HG03066 (cell line): ENCODE data around the gene TMTC2.

Experiments
- ATAC-seq: cut with Tn5 transposase; IDR thresholded peaks from one replicate; pipeline ENCODE4 v1.9.1; 2021; ENCODE audit warnings: low read depth; ENCODE audit not compliant: unreplicated experiment

Gene TMTC2

DNA sequence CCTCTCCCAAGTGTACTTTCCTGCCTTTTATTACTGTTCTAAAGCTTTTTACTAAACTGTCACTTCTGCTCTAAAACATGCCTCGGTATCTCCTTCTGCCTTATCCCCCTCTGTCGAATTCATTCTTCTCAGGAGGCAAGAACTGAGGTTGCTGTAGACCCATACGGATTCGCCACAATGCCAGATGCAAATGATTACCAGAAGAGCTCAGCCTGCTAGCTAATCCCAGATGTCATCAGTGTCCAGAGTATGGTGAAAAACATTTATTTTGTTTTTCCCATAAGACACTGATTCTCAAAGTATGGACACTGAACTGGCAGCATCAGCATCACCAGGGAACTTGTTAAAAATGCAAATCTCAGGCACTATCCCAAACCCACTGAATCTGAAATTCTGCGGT, 359.3 kb downstream of the TMTC2 start:
- no peak for ATAC-seq

DNA sequence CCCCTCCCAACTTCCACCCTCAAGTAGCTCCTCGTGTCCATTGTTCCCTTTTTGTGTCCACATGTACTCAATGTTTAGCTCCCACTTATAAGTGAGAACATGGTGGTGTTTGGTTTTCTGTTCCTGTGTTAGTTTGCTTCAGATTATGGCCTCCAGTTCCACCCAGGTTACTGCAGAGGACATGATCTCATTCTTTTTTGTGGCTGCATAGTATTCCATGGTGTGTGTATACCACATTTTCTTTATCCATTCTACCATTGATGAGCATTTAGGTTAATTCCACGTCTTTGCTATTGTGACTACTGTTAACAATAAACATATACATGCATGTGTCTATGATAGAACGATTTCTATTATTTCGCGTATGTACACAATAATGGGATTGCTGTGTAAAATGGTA, 362.6 kb downstream of the TMTC2 start:
- no peak for ATAC-seq

DNA sequence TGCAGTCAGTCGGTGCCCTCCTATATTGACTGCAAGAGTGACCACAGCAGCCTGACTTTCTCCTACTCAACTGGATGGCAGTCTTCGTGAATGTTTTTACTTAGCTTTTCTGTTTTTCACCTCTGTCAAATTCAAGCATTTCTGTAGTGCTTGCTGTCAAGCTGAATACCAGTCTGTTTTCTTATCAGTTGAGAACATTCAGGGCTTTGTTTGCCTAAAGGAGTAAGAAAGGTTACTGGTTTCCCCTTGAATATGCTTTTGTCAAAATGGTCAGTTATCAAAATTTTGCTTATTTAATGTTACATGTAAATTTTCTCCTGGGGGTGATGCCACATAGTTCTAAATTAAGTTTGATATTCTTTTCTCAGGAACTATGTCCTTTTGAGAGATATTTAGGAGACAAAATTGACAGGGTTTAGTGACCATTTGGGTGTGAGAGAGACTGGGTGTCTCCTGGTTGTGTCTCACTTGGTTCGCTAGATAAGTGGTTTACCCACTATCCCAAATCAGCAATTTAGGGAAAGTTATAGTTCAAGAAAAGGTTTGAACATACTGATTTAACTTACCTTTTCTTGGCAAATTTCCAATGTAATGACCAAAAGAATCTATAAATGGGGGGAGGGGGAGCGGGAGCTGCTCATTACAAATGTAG, 366.3 kb downstream of the TMTC2 start:
- ATAC-seq: no peak

DNA sequence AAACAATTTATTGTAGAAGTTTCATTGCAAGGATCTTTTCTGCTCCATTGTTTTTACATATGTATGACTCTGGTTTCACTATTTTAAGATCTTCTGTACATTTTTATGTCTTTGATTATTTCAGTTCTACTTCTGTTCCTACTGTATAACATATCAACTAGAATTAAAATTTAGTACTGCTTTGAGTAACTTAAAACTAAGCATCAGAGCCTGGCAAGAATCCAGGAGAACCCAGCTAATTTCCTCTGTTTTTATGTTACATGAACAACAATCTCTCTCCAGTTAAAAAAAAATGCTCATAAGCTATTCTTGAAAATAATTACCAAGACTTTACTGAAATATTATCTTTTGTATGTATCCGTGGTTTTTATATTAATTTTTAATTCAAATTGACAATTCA, 370.7 kb downstream of the TMTC2 start:
- ATAC-seq: no peak

DNA sequence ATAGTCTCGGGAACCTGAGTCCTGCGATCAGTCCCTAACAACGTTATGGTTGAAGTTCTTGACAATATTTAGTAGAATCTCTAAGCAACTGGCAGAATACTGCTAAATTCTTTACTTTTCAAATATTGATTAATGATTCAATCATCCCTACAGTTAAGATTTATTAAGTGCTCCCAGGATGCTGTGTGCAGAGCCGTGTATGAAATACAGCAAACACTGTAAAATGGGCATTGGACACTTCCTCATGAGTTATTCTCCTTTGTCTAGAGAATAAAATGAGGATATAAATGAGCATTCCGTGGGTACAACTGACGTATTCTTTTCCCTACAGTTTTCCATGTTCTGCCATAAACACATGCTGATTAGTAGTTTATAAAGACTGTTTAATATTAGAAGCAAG, 372.4 kb downstream of the TMTC2 start:
- ATAC-seq: no peak

DNA sequence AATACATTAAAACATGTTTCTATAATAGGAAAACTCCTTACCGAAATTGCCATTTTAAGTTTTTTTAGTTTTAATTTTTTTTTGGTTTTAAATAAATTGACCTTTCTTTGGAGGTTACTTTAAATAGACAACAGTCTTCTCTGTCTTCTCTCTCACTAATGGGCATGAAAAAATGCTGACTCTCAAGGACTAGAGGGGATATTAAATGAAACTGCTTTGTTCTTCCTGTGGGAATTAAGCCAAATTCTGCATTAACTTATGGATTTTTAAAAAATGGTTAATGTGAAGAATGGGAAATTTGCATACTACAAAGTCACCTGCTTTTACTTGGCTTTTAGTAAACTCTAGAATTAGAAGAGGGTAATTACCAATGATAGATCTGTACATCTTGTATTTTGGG, 378.9 kb downstream of the TMTC2 start:
- ATAC-seq: no peak

DNA sequence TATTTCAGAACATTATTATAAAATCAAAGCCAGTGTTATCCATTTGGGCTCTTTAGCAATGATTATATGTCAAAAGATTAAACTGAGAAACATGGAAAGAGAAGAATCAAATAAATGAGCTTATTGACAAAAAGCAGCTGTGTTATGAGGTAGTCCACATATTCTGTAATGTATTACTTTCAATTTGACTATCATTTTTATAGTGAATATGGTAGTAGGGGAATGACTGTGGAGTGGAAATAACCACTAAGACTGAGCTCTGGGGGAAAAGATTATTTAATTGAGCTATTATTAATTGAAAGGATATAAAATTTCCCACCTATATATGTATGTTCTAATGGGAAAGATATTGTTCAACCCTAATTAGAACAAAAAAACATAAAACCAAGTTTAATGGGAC, 381.3 kb downstream of the TMTC2 start:
- ATAC-seq: no peak

DNA sequence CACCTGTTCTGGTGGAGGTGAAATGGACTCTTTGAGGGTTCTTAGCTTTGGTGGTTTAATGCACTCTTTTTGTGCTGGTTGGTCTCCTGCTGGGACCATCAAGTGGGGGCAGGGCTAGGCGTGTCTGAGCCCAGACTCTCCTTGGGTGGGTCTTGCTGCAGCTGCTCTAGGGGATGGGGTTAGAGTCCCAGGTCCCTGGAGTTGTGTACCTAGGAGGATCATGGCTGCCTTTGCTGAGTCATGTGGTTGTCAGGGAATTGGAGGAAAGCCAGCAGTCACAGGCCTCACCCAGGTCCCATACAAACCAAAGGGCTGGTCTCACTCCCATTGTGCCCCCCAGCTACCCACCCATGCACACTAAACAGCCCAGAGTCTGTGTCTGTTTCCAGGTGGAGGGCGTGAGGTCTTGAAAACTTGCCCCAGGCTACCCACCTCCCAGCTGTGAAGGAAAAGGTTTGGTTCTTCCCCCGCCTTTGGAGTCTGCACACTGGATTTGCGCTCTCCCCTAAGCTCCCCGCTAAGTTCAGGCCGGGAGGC, 387.7 kb downstream of the TMTC2 start:
- no peak for ATAC-seq

DNA sequence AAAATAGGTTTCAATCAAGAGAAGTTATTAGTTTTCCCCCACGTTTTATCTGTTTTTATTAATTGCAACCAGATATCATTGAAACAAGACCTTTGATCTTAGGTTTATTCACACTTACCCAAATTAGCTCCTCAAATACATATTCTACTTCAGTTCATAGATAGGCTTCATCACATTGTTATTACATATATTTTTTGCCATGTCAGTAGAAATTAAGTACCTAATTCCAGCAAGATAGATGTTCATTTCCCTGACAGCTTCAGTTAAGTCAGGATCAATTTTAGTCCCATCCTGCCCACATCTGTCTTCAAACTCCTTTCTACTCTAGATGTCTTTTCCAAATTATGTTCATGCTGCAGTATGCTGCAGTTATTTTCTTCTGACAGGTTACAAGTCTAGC, 388.8 kb downstream of the TMTC2 start:
- ATAC-seq: no peak

DNA sequence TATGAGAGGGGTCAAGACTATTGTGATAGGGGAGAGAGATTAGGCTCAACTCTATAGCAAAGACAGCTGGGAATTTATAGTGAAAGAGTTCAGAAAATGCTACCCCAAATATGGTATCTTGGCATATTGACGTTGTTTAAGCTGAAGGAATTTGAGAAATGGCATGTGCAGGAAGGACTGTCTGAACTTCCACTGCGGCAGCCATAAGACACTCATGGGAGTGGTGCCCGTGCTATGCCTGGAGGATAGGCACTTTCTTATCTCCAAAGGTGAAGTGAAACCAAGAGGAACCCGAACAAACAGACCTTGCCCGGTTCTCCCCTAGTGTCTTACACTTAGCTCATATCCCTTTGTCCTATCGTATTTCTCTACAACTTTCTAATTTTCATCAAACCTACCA, 390.3 kb downstream of the TMTC2 start:
- no peak for ATAC-seq

DNA sequence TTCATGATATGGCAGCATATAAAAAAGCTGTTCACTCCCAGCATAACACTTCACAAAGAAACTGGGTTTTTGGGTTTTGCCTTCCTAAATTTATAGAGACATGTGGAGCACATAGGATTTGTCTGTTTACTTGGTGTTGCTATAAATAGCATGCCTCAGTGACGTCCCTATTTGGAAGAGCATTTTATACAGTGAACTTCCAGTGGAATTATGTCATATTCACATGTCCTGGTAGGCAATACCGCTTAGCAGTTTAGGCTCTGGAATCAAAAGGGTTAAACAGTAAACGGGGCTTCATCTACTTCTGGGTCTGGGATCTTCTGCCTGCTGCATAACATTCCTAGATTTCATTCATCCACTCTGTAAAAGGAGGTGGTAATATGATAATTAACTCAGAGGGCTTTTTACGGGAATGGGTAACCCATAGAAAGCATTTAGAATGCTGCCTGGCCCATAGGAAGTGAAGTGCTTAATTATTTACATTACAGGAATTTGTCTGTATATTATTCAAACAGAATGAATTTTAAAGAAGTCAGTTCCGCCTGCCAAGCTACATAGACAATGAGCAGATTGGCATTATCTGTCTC, 396.1 kb downstream of the TMTC2 start:
- no peak for ATAC-seq

DNA sequence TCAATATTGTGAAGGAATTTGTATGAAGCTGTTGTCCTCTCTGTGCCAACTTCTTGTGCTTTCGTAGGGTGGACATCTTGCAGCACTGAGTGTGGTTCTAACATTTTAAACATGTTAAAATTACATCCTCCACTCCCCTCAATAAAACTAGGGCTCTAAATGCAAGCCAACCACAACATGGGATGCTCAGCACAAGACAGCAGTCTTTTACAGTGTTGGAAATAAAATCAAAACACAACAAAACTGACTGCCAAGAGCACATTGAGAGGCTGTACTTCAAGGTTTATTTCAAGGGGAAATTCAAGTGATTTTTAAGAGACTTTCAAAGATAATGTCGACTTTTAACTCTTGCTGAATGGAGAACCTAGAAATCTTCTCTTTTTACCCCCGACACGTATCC, 396.9 kb downstream of the TMTC2 start:
- ATAC-seq: no peak

DNA sequence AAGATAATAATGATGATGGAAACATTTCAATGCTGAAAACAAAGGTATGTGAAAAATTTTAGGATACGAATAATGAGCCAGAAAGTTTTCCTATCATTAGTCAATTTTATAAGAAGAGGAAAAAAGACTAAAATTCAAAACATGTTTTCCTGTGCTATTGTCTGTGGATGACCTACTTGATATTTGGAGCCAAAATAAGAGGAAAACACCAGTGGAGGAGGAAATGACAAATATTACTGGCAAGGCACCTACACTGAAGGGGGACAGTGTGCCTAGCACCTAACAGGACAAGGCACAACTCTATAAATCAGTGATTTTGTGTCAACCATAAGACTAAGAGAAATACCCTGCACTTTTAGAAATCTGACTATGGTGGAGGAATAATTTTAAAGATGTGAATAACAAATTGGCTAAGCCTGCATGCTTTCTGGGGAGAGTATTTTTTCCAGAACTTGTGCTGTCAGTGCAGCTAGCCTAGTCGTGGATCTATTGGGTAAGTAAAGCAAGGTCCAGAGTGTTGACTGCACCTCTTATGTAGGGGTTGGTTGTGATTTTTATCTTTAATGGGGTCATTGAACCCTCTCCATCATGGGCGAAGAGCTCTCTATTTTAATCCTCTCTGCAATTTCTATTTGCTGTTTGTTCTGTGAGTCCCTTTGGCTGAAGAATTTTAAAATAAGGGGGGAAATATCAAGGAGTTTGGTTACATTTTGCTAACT, 398.0 kb downstream of the TMTC2 start:
- no peak for ATAC-seq

DNA sequence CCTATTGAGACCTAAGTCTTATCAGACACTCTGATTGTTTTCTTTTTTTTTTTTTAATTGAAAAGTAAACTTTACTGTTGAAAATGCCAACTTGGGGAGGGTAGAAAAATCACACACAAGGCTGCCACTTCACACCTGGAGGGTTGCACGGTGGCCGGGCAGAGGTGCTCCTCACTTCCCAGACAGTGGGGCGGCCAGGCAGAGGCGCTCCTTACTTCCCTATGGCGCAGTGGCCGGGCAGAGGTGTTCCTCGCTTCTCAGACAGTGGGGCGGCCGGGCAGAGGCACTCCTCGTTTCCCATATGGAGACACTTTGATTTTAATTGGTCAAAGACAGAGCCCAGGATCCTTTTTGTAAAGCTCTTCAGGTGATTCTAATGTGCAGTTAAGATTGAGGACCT, 399.3 kb downstream of the TMTC2 start:
- ATAC-seq: no peak

DNA sequence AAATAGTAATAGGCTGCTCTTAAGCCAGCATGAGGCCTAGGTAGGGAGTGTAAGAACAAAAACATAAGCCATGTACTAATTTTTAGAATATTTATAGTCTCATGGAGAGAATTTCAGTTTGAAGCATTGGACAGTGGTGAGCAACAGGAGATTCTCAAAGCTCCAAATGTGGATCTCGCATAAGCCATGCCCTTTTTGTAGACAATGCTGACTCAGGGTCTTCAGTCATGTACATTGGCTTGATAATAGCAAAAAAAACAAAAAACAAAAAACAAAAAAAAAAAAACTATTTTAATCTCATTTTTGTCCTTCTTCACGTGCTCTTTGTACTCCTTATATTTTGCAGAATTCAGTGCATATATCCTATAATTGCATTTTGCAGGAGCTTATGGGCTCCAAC, 402.9 kb downstream of the TMTC2 start:
- no peak for ATAC-seq

DNA sequence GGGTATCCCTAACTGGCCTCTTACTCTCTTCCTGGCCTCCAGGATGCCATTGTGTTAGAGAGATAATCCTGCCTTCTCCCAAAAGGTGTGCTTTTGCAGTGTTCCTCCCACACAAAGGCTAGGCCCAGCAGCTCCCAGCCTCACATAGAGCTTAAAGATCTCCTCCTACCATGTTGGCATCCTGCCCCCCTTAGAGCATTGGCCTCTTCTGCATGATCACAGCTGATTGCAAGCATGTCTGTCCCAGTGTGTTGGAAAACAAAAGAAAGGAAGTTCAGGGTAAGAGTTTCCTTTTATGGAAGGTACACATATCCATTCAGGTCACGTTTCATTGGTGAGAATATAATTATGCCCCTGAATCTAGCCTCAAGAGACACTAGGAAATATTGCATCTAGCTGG, 405.4 kb downstream of the TMTC2 start:
- no peak for ATAC-seq

DNA sequence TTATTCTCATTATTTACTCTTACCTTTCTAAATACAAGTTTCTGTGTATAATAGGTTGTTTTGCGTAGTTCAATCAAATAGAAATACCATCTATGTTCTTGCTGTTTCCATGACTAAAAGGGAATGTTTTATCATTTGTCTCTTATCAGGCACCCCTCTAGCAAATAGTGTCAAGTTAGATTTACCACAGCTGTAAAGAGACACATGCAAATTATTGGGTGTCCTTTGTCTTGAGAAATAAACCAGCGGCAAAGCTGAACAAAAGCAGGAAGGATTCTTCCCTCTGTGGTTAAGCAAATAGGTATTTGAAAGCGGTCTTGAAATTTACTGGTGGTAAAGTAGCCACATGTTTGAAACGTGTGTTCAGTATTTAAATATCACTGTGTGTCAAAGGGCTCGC, 405.9 kb downstream of the TMTC2 start:
- no peak for ATAC-seq

DNA sequence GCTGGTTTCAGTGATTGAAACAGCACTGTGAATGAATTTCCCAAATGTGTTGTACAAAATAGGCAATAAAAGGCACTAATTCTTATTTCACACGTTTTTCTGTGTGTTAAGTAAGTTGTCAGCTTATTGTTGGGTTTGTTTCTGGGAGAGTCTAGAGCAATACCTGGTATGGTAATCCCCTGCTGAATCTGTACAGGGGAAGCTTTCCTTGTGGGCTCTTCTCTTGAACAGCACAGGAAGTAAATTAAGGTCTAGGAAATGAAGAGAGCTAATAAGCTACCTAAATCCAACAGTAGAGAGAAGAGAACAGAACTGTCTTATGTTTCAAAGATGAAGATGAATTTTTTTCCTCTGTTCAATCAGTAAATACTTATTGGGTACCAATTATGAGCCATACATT, 406.7 kb downstream of the TMTC2 start:
- no peak for ATAC-seq

DNA sequence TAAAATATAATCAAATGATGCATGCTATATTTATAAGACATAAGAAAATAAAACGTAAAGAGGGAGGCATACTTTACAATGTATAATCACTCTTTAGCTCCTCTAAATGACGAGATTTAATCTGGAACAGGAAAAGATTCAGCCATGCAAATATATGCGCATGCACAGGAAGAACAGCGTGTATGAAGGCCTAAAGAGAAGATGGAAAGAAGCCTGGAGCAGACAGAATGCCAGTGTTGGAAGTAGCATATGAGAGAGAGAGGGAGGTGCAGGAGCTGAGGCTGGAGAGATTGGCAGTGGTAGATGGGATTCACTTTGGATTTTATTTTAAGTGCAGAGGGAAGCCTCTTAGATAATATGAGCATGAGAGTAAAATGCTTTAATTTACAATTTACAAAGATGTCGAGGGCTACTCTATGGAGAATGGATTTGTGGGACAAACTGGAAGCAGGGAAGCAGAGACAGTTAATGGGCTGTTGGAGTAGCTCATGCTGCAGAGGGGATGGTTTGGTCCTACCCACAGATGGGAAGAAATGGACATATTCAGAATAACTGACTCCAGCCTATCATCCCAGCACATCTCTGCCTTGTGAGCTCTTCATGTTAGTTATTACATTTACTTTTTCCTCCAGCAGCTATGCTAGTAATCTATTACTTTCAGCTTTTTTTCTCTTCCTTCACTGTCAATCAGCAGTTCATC, 411.1 kb downstream of the TMTC2 start:
- ATAC-seq: no peak

DNA sequence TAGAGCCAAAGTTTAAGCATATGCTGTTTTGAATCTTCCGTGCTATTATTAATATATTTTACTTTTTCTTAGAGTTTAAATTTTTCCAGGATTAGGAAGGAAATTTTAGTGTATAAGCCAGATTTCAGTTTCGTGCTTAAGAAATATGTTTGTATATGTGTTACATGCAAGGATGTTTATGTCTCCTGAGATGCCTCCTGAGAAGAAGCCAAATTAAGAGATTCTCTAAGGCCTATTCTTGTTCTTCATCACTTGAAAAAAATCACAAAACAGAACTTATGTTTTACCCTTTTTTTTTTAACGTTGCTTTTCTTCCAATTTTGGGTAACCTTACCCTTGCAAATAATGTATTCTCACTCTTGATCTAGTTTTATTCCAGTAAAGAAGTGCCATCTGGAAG, 412.7 kb downstream of the TMTC2 start:
- no peak for ATAC-seq

DNA sequence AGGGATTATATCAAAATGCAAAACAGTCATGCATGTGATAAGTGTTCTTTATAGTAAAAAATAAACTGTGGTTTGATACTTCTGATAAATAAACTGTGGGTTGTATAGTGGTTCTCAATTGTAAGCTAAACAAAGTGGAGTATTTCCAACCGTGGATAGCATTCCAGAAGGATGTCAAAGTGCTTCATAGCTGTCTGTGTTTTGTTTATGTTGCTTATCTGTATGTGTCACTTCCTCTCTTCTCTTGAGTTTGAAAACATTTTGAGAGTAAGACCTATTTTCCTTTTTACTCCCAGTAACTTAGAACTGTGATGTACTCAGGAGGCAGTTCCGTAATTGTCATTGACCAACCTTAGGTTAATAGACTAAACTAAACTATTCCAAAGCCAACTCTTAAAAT, 415.8 kb downstream of the TMTC2 start:
- no peak for ATAC-seq
